HG03066 (cell line): ENCODE data around the gene COL19A1.
"Not testable (repeated sequence)": the region's sequence is repeated elsewhere in the genome, so short reads cannot be mapped to it uniquely, and the experiment has no call there.

Experiments used
- ATAC-seq: cut with Tn5 transposase; IDR thresholded peaks from one replicate; pipeline ENCODE4 v1.9.1; 2021; ENCODE audit warnings: low read depth; ENCODE audit not compliant: unreplicated experiment

Gene COL19A1

GRCh38 chr6:69894578-69895347 lies 28.4 kb downstream of the COL19A1 start:
- ATAC-seq, result peak; percentile 47

DNA sequence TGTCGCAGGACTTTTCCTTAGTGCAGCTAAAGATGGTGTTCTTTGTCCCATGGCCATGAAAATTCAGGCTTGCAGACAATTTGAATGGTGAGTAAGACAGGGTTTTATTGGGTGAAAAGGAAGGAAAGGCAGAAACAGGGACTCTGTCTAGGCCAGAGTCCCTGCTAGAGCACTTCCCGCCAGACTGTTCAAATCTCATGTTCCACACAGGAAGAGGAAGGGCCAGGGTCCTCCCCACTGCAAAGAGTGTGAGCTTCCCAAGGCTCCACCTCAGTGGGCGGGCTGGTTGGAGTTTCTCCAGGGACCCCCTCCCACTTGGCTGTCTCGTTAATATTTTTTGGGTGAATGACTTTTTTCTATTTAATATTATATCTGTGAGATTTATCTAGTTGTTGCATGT lies 29.0 kb downstream of the COL19A1 start:
- ATAC-seq, result no peak

DNA sequence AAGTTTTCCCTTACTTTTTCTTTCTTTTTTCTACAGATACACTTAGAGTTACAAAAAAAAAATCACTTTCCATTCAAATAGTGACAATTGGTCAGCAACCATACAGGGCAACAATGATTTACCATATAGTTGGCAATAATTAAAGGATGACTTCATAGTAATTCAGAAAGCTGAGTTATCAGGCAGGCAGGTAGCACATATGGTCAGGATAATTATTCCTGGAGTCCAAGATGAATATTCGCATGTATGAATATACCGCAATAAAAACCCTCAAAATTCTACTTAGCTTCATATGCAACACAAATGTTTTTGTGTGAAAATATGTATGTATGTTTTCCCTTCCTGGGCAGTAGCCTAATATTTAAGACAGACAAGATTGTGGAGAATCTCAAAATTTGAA lies 34.5 kb downstream of the COL19A1 start:
- no peak for ATAC-seq

GRCh38 chr6:69901361-69901760 lies 35.0 kb downstream of the COL19A1 start:
- ATAC-seq, result no peak

- no peak for ATAC-seq
Observed at GRCh38 chr6:69907981-69908498, 41.7 kb downstream of the COL19A1 start.

GRCh38 chr6:69913361-69913760 lies 47.0 kb downstream of the COL19A1 start:
- ATAC-seq, result no peak

- ATAC-seq, result no peak
Observed at GRCh38 chr6:69914015-69914485, 47.7 kb downstream of the COL19A1 start.

GRCh38 chr6:69915346-69915745 lies 49.0 kb downstream of the COL19A1 start:
- ATAC-seq, result no peak

- no peak for ATAC-seq
Observed at GRCh38 chr6:69917834-69918233, 51.5 kb downstream of the COL19A1 start.

GRCh38 chr6:69918813-69919475 lies 52.6 kb downstream of the COL19A1 start:
- no peak for ATAC-seq

DNA sequence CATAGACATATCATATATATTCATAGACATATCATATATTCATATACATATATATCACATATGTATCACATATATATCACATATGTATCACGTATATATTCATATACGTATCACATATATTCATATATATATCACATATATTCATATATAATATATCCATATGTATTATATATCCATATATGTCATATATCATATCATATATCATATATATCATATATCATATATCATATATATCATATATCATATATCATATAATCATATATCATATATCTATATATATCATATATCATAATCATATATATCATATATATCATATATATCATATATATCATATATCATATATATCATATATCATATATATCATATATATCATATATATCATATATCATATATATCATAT lies 54.7 kb downstream of the COL19A1 start:
- ATAC-seq, result not testable (repeated sequence)

DNA sequence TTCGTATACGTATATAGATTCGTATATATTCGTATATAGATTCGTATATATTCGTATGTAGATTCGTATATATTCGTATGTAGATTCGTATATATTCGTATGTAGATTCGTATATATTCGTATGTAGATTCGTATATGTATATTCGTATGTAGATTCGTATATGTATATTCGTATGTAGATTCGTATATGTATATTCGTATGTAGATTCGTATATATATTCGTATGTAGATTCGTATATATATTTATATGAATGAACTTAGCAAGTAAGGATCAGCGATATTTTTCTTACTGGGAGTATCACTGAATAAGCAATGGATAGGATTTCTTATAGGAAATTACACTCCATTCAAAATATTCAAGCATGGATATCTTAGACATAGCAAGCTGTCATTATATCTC lies 55.3 kb downstream of the COL19A1 start:
- ATAC-seq, result not testable (repeated sequence)

DNA sequence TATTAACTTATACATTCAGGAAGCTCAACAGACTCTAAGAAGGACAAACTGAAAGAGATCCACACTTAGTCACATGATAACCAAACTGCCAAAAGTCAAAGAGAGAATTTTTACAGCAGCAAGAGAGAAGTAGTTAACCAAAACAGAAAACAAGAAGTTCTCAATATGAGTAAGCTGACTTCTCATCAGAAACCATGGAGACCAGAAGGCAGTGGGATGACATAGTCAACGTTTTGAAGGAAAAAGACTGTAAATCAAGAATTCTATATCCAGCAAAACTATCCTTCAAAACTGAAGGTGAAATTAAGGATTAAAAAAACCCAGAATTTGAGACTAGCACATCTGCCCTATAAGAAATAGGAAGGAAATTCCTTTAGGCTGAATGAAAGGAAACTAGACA lies 60.4 kb downstream of the COL19A1 start:
- no peak for ATAC-seq

- ATAC-seq, result no peak
Observed at GRCh38 chr6:69933239-69933638, 66.9 kb downstream of the COL19A1 start.

DNA sequence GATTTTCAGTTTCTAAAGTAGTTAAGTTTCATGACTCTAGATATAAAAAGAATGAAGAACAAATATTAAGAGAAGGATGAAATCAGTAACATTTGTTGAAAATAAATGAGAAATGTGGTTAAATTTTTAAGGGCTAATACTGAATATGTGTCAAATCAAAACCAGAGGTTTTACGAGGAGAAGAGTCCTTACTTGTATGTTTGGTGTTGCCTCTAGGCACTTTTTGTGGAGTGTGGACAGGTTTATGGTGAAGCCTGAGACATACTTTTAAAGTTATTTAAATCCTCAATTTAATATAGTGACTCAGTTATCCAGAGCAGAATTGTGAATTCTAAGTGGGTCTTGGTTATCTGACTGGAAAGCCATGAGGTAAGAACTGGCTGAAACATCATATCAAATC lies 68.7 kb downstream of the COL19A1 start:
- ATAC-seq, result no peak

DNA sequence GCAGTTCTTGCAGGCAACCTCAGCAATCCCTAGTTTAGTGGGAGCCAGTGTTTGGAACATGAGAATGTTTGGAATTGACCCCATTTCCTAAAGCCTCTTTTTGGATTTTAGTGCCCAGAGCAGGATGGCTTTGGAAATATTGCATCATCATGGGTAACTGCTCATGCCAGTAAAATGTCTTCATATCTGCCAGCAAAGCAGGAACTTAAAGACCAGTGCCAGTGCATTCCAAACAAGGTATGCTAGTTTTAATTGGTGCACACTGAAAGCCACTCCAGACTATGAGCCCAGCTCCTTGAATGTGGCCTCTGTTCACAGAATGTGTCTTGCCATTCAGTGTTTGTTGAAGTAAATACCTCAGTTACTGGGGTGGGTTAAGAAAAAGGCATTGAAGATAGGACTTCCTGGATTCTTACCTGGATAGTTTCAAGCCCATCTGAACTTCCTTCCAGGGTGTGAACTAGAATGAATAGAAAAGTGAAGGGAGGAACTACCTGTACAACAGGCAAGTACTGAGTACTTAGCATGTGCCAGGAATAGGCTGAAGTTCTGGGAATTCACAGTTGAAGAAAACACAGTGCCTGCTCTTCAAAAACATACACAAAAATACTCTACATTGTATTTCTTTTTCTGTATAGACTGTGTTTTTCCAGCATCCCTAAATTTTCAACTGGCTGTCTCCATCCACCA lies 70.5 kb downstream of the COL19A1 start:
- no peak for ATAC-seq

GRCh38 chr6:69937402-69938136 lies 71.2 kb downstream of the COL19A1 start:
- ATAC-seq, result no peak

DNA sequence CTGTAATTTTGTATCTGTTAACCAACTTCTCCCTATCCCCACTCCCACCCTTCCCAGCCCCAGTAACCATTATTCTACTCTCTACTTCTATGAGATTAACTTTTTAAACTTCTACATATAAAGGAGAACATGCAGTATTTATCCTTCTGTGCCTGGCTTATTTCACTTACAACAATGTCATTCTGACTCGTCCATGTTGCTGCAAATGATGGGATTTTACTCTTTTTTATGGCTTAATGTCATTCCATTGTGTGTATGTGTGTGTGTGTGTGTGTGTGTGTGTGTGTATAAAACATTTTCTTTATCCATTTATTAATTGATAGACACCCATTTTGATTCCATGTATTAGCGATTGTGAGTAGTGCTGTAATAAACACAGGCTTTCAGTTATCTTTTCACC lies 76.1 kb downstream of the COL19A1 start:
- no peak for ATAC-seq

DNA sequence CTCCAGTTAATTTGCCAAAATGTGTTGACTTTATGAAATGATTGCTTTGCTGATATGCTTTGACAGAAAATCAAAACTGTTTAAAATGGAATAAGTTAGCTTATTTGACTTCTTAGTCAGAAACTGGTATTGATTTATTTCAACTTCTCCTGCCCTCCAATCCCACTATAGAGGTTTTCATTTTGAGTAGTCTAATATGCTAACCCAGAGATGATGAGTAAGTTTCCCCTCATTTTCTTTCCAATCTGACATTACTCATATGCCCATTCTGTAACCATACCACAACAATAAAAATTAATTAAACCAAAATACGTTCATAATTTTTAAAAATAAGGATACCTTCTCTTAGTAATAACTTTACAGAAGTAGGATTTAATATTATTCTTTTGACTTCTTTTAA lies 78.8 kb downstream of the COL19A1 start:
- ATAC-seq, result no peak

DNA sequence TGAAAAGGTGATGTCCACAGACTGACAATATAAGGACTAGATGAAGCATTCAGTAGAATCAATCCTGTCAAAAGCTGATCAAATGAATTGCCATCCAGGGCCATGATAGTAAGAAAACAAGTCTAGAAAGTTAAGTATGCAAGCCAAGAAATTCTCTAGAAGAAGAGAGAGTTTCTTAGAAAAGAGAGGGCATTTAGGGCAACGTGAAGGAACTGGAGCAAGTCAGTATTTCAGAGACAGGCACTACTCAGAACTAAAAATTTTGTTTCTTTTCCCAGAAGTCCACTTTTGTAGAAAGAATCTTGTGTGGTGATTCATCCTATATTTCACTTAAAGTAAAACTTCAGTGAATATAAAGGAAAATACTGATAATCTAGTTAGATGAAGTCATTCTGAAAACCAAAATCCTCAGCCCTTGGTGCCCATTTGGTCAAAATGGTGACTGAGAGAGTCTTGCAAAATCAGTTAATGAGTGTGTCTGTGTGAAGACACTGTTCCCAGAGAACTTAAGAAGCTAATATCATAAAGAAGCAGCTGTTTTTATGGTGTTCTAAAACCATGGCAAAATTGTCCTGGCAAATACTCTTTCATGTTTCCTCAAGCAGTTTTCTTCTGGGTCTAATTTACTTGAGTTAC lies 82.2 kb downstream of the COL19A1 start:
- no peak for ATAC-seq
